Mesothelial cell of epicardium (in vitro differentiated cells): ENCODE measurements around the gene HPSE2. TPM values are rescaled to one million over a fixed set of nuclear protein-coding genes. Genes with fewer than 3 reads are reported as not detected.

ENCODE experiments used
- DNase-seq, 2 experiments: peaks; one replicate each; pipeline ENCODE4 v3.0.0; 2021; ENCODE audit warnings: low spot score in 2 of 2; ENCODE audit not compliant: unreplicated experiment in 2 of 2
- H3K27ac Mint-ChIP-seq: 2 replicates; pipeline ENCODE4 v1.8.0; 2021; ENCODE audit warnings: mixed read lengths
- H3K27me3 Mint-ChIP-seq: 2 replicates; pipeline ENCODE4 v1.8.0; 2021; ENCODE audit warnings: low read depth, mixed read lengths
- H3K36me3 Mint-ChIP-seq: 2 replicates; pipeline ENCODE4 v1.8.0; 2021; ENCODE audit warnings: mixed read lengths
- H3K4me1 Mint-ChIP-seq: 2 replicates; pipeline ENCODE4 v1.8.0; 2021; ENCODE audit warnings: mixed read lengths
- H3K4me3 Mint-ChIP-seq: 2 replicates; pipeline ENCODE4 v1.8.0; 2021; ENCODE audit warnings: mild to moderate bottlenecking, moderate library complexity, mixed read lengths
- H3K9me3 Mint-ChIP-seq: 2 replicates; pipeline ENCODE4 v1.8.0; 2021; ENCODE audit warnings: mixed read lengths
- total RNA-seq: library from RNA; stranded (reverse); gene quantifications from 3 replicates; pipeline ENCODE4 v1.2.1, GENCODE V29; 2021
- TF ChIP-seq, protein P1 (sequence below): fragments of 200-600 bp; sonication (generic); IDR thresholded peaks from one replicate; pipeline ENCODE4 v1.5.0; 2021; ENCODE audit warnings: antibody characterized with exemption; ENCODE audit not compliant: unreplicated experiment

Gene HPSE2
- total RNA-seq, 1 donor from 2014 or later: 2.3 TPM

- H3K27ac Mint-ChIP-seq: no peak overlapping the region
Measured at GRCh38 chr10:98488669-98489430, 746.8 kb downstream of the HPSE2 start.

GRCh38 chr10:98487649-98488048, 748.0 kb downstream of the HPSE2 start:
- TF ChIP-seq, protein P1, sequence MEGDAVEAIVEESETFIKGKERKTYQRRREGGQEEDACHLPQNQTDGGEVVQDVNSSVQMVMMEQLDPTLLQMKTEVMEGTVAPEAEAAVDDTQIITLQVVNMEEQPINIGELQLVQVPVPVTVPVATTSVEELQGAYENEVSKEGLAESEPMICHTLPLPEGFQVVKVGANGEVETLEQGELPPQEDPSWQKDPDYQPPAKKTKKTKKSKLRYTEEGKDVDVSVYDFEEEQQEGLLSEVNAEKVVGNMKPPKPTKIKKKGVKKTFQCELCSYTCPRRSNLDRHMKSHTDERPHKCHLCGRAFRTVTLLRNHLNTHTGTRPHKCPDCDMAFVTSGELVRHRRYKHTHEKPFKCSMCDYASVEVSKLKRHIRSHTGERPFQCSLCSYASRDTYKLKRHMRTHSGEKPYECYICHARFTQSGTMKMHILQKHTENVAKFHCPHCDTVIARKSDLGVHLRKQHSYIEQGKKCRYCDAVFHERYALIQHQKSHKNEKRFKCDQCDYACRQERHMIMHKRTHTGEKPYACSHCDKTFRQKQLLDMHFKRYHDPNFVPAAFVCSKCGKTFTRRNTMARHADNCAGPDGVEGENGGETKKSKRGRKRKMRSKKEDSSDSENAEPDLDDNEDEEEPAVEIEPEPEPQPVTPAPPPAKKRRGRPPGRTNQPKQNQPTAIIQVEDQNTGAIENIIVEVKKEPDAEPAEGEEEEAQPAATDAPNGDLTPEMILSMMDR: no peak
- Mint-ChIP-seq H3K27me3 (no peaks in the 10 kb centered on the region), H3K36me3 (no peaks in the 10 kb centered on the region), H3K4me1 (peaks cover 4% of the 10 kb centered on the region), H3K9me3 (peaks cover 5% of the 10 kb centered on the region), H3K4me3 (no peak overlapping the region), H3K27ac (no peak overlapping the region)
- no peak for DNase-seq

More at GRCh38 chr10:98488669-98489430, 746.8 kb downstream of the HPSE2 start:
- H3K4me1 Mint-ChIP-seq: peaks cover 4% of the 10 kb centered on the region
- H3K36me3 Mint-ChIP-seq: no peaks in the 10 kb centered on the region
- H3K4me3 Mint-ChIP-seq: no peak overlapping the region
- H3K27me3 Mint-ChIP-seq: no peaks in the 10 kb centered on the region
- TF ChIP-seq, protein P1: no peak
- H3K9me3 Mint-ChIP-seq: peaks cover 13% of the 10 kb centered on the region
- no peak for DNase-seq

- DNase-seq: no peak
- H3K27ac Mint-ChIP-seq: no peak overlapping the region
- peaks cover 4% of the 10 kb centered on the region for H3K9me3 Mint-ChIP-seq
- TF ChIP-seq, protein P1: no peak
- H3K36me3 Mint-ChIP-seq: no peaks in the 10 kb centered on the region
- peaks cover 4% of the 10 kb centered on the region for H3K4me1 Mint-ChIP-seq
- no peak overlapping the region for H3K4me3 Mint-ChIP-seq
- H3K27me3 Mint-ChIP-seq: no peaks in the 10 kb centered on the region
Measured at GRCh38 chr10:98486421-98486820, 749.2 kb downstream of the HPSE2 start.

- TF ChIP-seq, protein P1: no peak
- peaks cover 4% of the 10 kb centered on the region for H3K4me1 Mint-ChIP-seq
- no peak overlapping the region for H3K4me3 Mint-ChIP-seq
- no peak overlapping the region for H3K27ac Mint-ChIP-seq
- peaks cover 4% of the 10 kb centered on the region for H3K9me3 Mint-ChIP-seq
- no peak for DNase-seq
- no peaks in the 10 kb centered on the region for H3K36me3 Mint-ChIP-seq
- H3K27me3 Mint-ChIP-seq: no peaks in the 10 kb centered on the region
Measured at GRCh38 chr10:98485959-98486358, 749.7 kb downstream of the HPSE2 start.

DNA sequence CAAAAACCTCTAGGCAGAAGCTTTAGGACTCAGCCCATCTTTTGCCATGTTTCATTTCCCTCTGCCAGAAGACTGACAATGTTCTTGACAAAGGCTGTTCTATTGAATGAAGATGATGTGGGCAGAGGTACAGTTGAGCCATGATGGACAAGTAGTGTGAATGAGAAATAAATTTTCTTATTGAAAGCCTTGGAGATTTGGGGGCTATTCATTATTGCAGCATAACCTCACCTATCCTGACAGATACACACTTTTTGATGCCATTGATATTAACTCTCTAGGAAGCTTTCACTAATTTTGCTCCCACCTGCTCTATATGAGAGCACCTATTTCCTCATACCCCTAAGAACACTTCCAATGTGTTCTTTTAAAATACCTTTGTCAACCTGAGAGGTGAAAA, 752.0 kb downstream of the HPSE2 start:
- TF ChIP-seq, protein P1: no peak
- peaks cover 4% of the 10 kb centered on the region for H3K4me1 Mint-ChIP-seq
- H3K36me3 Mint-ChIP-seq: no peaks in the 10 kb centered on the region
- no peak overlapping the region for H3K4me3 Mint-ChIP-seq
- H3K9me3 Mint-ChIP-seq: peaks cover 4% of the 10 kb centered on the region
- no peak for DNase-seq
- H3K27ac Mint-ChIP-seq: no peak overlapping the region
- no peaks in the 10 kb centered on the region for H3K27me3 Mint-ChIP-seq
